HG02759 (cell line): ENCODE measurements around the gene GALNT2.

ENCODE experiments used
- ATAC-seq: cut with Tn5 transposase; IDR thresholded peaks from one replicate; pipeline ENCODE4 v1.9.1; 2021; ENCODE audit warnings: mild to moderate bottlenecking, moderate library complexity; ENCODE audit not compliant: unreplicated experiment

GALNT2 gene

GRCh38 chr1:230174471-230175162, 107.6 kb downstream of the GALNT2 start:
- no peak for ATAC-seq

- ATAC-seq = no peak
Measured at GRCh38 chr1:230175163-230175747, 108.2 kb downstream of the GALNT2 start.

GRCh38 chr1:230175839-230176238, 108.8 kb downstream of the GALNT2 start:
- no peak for ATAC-seq

- no peak for ATAC-seq
Measured at GRCh38 chr1:230176326-230176725, 109.3 kb downstream of the GALNT2 start.

- ATAC-seq = no peak
Measured at GRCh38 chr1:230176871-230177411, 109.9 kb downstream of the GALNT2 start.

GRCh38 chr1:230179249-230179648, 112.2 kb downstream of the GALNT2 start:
- no peak for ATAC-seq

GRCh38 chr1:230185076-230186001, 118.3 kb downstream of the GALNT2 start:
- ATAC-seq = no peak

- no peak for ATAC-seq
Measured at GRCh38 chr1:230186003-230186863, 119.2 kb downstream of the GALNT2 start.

GRCh38 chr1:230186874-230187273, 119.8 kb downstream of the GALNT2 start:
- ATAC-seq = no peak

GRCh38 chr1:230187290-230187689, 120.3 kb downstream of the GALNT2 start:
- no peak for ATAC-seq

GRCh38 chr1:230188826-230189225, 121.8 kb downstream of the GALNT2 start:
- no peak for ATAC-seq

- no peak for ATAC-seq
Measured at GRCh38 chr1:230189341-230189740, 122.3 kb downstream of the GALNT2 start.

- no peak for ATAC-seq
Measured at GRCh38 chr1:230189824-230190223, 122.8 kb downstream of the GALNT2 start.

- ATAC-seq = no peak
Measured at GRCh38 chr1:230191079-230191804, 124.2 kb downstream of the GALNT2 start.

GRCh38 chr1:230191855-230192254, 124.8 kb downstream of the GALNT2 start:
- no peak for ATAC-seq

- ATAC-seq = no peak
Measured at GRCh38 chr1:230194525-230194924, 127.5 kb downstream of the GALNT2 start.

- no peak for ATAC-seq
Measured at GRCh38 chr1:230195199-230195598, 128.2 kb downstream of the GALNT2 start.

- ATAC-seq = no peak
Measured at GRCh38 chr1:230196077-230196476, 129.0 kb downstream of the GALNT2 start.

GRCh38 chr1:230197644-230198567, 130.9 kb downstream of the GALNT2 start:
- ATAC-seq = no peak
